HepG2 (cell line): ENCODE measurements around the gene CFAP221. TPM values are rescaled to one million over a fixed set of nuclear protein-coding genes. Genes with fewer than 3 reads are reported as not detected.

Experiments used
- CREBL2 ChIP-seq: sonication (generic); formaldehyde crosslinking; IDR thresholded peaks from 2 replicates; pipeline ENCODE4 v1.8.1; 2023; ENCODE audit warnings: missing genetic modification reagents, mild to moderate bottlenecking, borderline replicate concordance
- DNMT3B ChIP-seq: conservative IDR thresholded peaks from 2 replicates; pipeline ENCODE4 v1.6.1; 2016; ENCODE audit warnings: missing biosample characterization, control low read depth
- FOXJ3 ChIP-seq: sonication (generic); formaldehyde crosslinking; IDR thresholded peaks from 2 replicates; pipeline ENCODE4 v1.4.0; 2020; ENCODE audit warnings: missing genetic modification reagents, mild to moderate bottlenecking, borderline replicate concordance
- MIXL1 ChIP-seq: IDR thresholded peaks from 2 replicates; pipeline ENCODE4 v1.6.1; 2016
- MXD3 ChIP-seq: IDR thresholded peaks from 2 replicates; pipeline ENCODE4 v1.6.1; 2016; ENCODE audit warnings: mild to moderate bottlenecking, missing biosample characterization, missing genetic modification reagents
- MXI1 ChIP-seq: IDR thresholded peaks from 3 replicates; pipeline ENCODE4 v1.6.1; 2012; ENCODE audit warnings: low read depth, low read length, inconsistent platforms, borderline replicate concordance
- NFYC ChIP-seq: IDR thresholded peaks from 2 replicates; pipeline ENCODE4 v1.6.1; 2016; ENCODE audit warnings: missing genetic modification reagents, missing compliant biosample characterization
- SMC3 ChIP-seq: IDR thresholded peaks from 2 replicates; pipeline ENCODE4 v1.6.1; 2011; ENCODE audit warnings: low read length, improper control_type of control experiment
- SP140L ChIP-seq: sonication (generic); formaldehyde crosslinking; IDR thresholded peaks from 2 replicates; pipeline ENCODE4 v1.4.0; 2020; ENCODE audit warnings: missing genetic modification reagents, borderline replicate concordance
- STAG1 ChIP-seq: sonication (generic); formaldehyde crosslinking; IDR thresholded peaks from 2 replicates; pipeline ENCODE4 v1.4.0; 2020; ENCODE audit warnings: missing genetic modification reagents
- TERF1 ChIP-seq: sonication (generic); formaldehyde crosslinking; IDR thresholded peaks from 2 replicates; pipeline ENCODE4 v1.8.0; 2022; ENCODE audit warnings: mild to moderate bottlenecking, missing genetic modification reagents, moderate library complexity
- YEATS2 ChIP-seq: sonication (generic); formaldehyde crosslinking; IDR thresholded peaks from 2 replicates; pipeline ENCODE4 v1.4.0; 2020; ENCODE audit warnings: missing genetic modification reagents, borderline replicate concordance
- ZNF501 ChIP-seq: sonication (generic); formaldehyde crosslinking; IDR thresholded peaks from 2 replicates; pipeline ENCODE4 v1.5.1; 2020; ENCODE audit warnings: mild to moderate bottlenecking, moderate library complexity, missing genetic modification reagents
- ZNF572 ChIP-seq: sonication (generic); formaldehyde crosslinking; IDR thresholded peaks from 2 replicates; pipeline ENCODE4 v1.5.1; 2020; ENCODE audit warnings: mild to moderate bottlenecking, missing genetic modification reagents
- ZNF598 ChIP-seq: sonication (generic); formaldehyde crosslinking; IDR thresholded peaks from 2 replicates; pipeline ENCODE4 v1.5.1; 2020; ENCODE audit warnings: mild to moderate bottlenecking, missing genetic modification reagents, borderline replicate concordance
- ZNF605 ChIP-seq: sonication (generic); formaldehyde crosslinking; IDR thresholded peaks from 2 replicates; pipeline ENCODE4 v1.8.0; 2022; ENCODE audit warnings: mild to moderate bottlenecking, missing genetic modification reagents
- ZSCAN30 ChIP-seq: sonication (generic); formaldehyde crosslinking; IDR thresholded peaks from 2 replicates; pipeline ENCODE4 v1.5.0; 2020; ENCODE audit warnings: mild to moderate bottlenecking, missing genetic modification reagents
- polyA plus RNA-seq, 8 experiments: library from polyadenylated mRNA; depleted of rRNA in 3 of 8; stranded (reverse) in 7 of 8; unstranded in 1 of 8; fragments of >200 nt; fragmentation: Illumina TruSeq in 4 of 8; extraction: Trizol in 4 of 8; gene quantifications; 2 replicates each; pipeline versions ENCODE4 v1.2.1 to v1.2.3, GENCODE V29; 2011 to 2016; ENCODE audit warnings: low read depth in 4 of 8, missing spikeins in 1 of 8, mixed read lengths in 1 of 8; ENCODE audit not compliant: insufficient read depth in 1 of 8
- total RNA-seq, 5 experiments: library from RNA; depleted of rRNA; stranded (reverse); fragments of >200 nt; fragmentation: Illumina TruSeq; extraction: Trizol; gene quantifications; 2 replicates each; pipeline ENCODE4 v1.2.3, GENCODE V29; 2016; ENCODE audit warnings: low read depth in 1 of 5

CFAP221 gene
- total and polyA plus RNA-seq, 2 of the 13 experiments (the other 11 are each of a cell fraction or from before 2014, with no cell fraction given) = not detected

- TF ChIP-seq ZNF501 (CRISPR knock-in tag) (0 out of 2 replicates have a peak, but pooled peaks have one; percentile 40), MXD3 (no peak), TERF1 (no peak), MXI1 (no peak), DNMT3B (CRISPR knock-in tag) (no peak), SP140L (CRISPR knock-in tag) (no peak), ZNF572 (peak; percentile 44; the same call in 1 of the 2 replicates), STAG1 (peak; percentile 86), SMC3 (peak; percentile 89), ZNF605 (0 out of 2 replicates have a peak, but pooled peaks have one; percentile 26), YEATS2 (0 out of 2 replicates have a peak, but pooled peaks have one; percentile 16), FOXJ3 (0 out of 2 replicates have a peak, but pooled peaks have one; percentile 21), ZSCAN30 (CRISPR knock-in tag) (no peak), NFYC (CRISPR knock-in tag) (no peak), CREBL2 (CRISPR knock-in tag) (no peak), MIXL1 (CRISPR knock-in tag) (no peak), ZNF598 (CRISPR knock-in tag) (peak; percentile 70; the same call in 1 of the 2 replicates)
Measured at GRCh38 chr2:119659601-119660342, 115.5 kb downstream of the CFAP221 start (continued).
